Raji (cell line): ENCODE data around the gene KLF13.
A peak's percentile ranks its signal among the peaks of the same experiment; 100 is the strongest.

Source experiments
- POLR2A ChIP-seq: IDR thresholded peaks from 2 replicates; pipeline ENCODE4 v1.6.1; 2011; ENCODE audit warnings: low read depth, low read length, control low read depth; ENCODE audit not compliant: insufficient read depth

KLF13 gene

DNA sequence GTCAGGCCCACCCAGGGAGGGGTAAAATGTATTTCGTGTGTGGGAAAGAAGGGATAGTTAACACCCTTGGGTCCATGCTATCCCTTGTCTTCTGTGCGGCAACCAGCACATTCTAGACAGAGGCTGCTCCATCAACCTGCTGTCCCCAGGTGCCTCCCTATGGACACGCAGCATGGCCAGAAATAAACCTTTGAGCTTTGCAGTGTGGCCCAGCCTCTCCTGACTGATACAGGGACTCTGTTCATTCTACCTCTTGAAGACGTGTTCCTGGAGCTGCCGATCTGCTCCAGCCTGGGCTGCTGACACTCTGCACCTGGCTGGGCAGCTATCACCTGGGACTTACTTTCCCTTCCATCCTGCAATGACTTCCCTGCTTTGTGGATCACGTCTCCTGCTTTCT, 4.1 kb upstream of the KLF13 start:
- TF ChIP-seq POLR2A: 0 out of 2 replicates have a peak, but pooled peaks have one; percentile 4

DNA sequence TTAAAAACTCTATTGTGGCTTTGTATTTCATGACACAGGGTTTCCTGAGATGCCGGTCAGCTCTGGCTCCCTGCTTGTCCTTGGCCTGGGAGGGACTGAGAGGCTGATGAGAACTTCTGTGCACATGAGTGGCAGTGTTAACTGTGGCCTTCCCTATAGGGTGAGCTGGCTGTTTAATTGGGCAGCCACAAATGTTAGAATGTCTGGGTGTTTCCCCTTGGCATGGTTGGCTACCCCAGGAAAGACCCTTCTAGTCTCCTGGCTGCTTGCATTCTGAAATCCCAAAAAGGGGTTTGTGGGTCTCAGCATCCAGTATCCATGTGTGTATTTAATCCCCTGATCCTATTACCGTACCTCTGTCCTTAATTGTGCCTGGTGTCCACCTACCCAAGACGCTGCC, 3.0 kb upstream of the KLF13 start:
- no peak for TF ChIP-seq POLR2A

DNA sequence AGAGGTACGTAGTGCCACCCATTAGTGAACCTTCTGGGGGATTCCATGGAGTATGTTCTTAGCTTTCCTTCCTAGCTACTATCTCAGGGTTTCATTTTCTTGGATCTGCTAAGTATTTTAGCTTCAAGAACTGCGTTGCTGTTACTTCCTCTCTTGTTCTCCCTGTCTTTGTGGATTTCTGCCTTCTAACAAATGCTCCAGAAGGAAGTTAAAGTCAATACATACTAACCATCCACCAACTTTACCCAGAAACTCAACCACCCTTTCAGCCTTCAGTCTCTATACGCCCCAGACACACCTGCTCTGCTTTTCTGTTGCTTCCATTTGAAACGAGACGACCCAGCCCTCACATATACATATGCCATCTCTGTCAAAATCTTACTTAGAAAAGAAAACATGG, 2.4 kb upstream of the KLF13 start:
- no peak for TF ChIP-seq POLR2A

GRCh38 chr15:31324806-31325594, 1.6 kb upstream of the KLF13 start:
- no peak; the same call in 1 of the 2 replicates for TF ChIP-seq POLR2A

DNA sequence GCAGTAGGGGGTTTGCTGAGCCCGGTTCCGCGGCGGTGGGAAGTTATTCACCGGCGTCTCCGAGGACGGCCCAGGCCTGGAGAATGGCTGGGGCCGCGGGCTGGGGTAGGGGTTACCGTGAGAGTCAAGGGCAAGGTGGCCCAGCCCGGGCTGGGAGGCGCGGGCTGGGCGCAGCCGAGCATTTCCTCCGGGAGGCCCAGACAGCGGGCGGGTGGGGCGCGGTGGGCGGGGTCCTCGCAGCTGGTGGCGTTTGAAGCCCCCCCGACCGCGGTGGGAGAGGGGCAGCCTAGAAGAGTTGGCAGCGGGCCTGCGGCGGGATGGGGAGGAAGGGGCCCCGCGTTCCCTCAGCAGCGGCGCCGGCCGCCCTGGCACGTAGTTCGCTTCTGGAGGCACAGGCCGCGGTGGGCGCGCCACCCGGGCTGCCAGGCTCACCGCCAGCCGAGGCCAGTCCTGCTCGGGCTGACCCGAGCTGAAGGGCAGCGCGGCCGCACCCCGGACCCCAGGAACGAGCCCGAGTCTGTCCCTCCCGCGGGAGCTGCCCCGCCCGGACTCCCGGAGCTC, 960 bp upstream of the KLF13 start:
- TF ChIP-seq POLR2A: peak; percentile 10

DNA sequence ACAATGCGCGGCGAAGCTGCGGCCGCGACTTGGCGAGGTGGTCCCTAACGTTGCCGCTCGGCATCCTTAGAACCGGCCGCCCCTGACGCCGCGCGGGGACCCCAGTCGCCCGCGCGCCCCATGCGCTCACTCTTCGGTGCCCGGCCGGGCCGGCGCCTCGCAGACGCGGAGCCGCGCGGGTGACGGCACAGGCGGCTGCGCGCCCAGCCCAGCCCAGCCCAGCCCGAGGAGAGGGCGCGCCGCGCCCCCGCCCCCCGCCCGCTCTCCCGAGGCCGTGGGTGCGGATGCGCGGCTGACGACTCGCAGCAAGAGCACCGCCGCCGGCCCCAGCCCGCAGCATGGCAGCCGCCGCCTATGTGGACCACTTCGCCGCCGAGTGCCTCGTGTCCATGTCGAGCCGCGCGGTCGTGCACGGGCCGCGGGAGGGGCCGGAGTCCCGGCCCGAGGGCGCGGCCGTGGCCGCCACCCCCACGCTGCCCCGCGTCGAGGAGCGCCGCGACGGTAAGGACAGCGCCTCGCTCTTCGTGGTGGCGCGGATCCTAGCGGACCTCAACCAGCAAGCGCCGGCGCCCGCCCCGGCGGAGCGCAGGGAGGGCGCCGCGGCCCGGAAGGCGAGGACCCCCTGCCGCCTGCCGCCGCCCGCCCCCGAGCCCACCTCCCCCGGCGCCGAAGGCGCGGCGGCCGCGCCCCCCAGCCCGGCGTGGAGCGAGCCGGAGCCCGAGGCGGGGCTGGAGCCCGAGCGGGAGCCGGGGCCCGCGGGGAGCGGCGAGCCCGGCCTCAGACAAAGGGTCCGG, 437 bp downstream of the KLF13 start:
- 0 out of 2 replicates have a peak, but pooled peaks have one; percentile 57 for TF ChIP-seq POLR2A

DNA sequence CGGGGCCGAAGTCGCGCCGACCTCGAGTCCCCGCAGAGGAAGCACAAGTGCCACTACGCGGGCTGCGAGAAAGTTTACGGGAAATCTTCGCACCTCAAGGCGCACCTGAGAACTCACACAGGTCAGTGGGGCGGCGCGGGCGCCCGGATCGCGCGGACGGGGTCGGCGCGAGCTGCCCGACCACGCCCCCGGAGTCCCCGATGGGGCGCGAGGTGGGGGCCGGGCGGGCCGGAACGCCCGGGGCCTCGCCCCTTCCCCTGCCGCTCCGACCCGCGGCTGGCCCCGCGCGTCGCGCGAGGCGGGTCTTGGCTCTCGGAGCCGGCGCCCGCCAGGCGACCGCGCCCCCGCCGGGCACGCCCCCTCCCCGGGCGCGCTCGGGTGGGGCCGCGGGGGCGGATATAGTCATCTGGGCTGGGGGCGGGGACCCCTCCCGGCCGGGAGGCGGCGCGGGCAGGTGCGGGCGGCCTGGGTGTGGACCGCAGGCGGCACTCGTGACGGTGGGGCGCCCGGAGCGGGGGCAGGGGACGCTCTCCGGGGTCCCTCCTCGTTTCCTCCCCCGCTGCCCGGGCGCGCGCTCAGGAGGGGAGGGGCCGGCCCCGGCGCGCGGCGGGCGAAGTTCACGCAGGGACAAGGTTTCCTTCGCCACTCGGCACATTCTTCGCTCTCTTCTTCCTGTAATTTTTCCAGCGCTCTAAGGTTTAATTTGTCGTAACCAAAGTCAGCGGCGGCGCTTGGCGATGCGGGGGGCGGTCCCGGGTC, 1.2 kb downstream of the KLF13 start:
- TF ChIP-seq POLR2A: no peak

DNA sequence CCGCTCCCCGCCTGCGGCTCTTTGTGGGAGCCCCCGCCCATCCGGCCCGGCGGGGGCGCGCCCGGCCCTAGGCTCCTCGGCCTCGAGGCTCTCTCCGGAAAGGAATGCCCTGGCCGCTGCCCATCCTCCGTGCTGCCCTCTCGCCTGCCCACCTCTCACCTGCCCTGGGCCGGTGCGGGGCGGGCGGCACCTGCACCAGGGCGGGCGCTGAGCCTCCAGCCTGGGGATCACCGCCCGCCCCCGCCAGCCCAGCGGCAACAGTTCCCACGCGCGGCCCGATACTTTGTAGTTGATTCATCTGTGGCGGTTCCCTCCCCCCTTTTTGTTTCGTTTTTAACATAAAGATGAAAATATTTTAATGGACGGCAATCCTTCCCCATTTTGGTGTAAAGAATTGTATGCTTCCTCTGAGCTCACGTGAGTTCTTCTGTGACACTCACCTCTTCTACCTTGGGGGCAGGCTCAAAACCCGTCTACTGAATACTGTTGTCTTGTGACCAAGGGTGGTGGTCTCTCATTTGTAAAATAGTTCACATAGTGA, 1.9 kb downstream of the KLF13 start:
- TF ChIP-seq POLR2A: 0 out of 2 replicates have a peak, but pooled peaks have one; percentile 9

DNA sequence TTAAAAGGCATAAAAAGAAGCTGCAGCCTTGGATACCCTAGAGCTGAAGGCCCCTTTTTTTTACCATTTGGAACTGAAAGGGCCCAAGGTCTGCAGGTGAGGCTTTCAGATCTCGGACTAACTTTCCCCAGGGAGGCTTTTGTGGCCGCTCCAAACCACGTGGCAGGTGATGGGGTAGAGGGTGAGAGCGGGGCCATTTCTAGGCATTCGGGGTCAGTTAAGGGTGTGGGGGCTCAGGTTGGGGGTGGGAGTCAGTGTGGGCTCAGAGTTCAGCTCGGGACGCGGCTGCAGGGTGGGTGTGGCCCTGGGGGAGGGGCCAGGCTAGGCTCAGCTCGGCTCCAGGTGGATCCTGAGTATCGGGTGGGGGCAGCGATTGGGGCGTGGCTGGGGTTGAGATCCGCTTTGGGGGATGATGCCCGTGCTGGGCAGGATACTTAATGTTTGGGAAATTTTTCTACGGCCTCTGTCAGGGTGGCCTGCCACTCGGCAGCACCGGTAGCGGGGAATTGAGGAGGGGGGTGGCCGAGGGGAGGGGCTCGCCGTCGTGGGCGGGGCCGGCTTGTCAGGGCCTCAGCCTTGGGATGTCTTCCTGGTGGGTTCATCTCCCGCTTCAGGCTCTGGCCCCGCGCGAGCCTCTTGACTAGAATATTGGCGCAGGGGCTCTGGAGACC, 2.5 kb downstream of the KLF13 start:
- no peak for TF ChIP-seq POLR2A

DNA sequence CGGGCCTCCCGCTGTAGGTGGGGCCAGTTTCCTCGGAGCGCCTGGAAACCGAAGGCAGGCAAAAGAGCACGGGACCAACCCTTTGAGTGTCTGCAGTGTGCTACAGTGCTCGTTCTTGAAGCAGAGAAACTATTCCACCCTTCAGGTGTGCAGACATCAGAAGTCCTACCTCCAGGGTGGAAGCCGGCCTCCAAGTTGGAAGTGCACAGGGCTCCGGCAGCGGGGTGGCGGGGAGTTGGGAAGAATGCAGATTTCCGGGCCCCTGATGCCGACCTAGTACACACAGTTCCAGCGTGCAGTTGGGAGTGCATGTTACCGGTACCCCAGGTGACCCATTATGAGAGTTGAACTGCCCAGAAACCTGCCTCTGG, 3.0 kb downstream of the KLF13 start:
- no peak for TF ChIP-seq POLR2A

- no peak for TF ChIP-seq POLR2A
These were observed 3.6 kb downstream of the KLF13 start for GRCh38 chr15:31330111-31330785.

DNA sequence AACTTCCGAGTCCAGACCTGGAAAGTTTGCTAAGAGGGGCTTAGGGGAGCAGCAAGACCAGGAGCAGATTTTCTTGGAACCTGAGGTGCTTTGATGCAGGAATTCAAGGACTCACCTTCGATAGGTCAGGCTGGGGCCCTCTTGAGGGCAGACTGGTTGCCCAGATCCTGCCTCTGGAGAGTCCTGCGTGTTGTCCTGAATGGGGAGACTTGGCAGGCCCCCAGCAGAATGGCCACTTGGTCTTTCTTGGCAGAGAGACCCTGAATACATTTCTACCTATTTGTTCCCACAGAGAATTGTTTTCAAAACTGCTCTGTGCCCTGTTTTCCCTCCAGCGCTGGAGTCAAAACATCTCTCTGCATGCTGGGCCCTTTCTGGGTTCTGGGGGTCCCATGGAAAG, 4.2 kb downstream of the KLF13 start:
- TF ChIP-seq POLR2A: no peak

GRCh38 chr15:31331389-31331788, 4.8 kb downstream of the KLF13 start:
- no peak for TF ChIP-seq POLR2A
